Iris pigment epithelial cell (primary cell): ENCODE data around the gene DARS1.
"Not testable (repeated sequence)": the region's sequence is repeated elsewhere in the genome, so short reads cannot be mapped to it uniquely, and the experiment has no call there.

Source experiments
- DNase-seq: peaks from one replicate; pipeline ENCODE4 v3.0.0-alpha.2; 2011; ENCODE audit warnings: low read depth

Gene DARS1

DNA sequence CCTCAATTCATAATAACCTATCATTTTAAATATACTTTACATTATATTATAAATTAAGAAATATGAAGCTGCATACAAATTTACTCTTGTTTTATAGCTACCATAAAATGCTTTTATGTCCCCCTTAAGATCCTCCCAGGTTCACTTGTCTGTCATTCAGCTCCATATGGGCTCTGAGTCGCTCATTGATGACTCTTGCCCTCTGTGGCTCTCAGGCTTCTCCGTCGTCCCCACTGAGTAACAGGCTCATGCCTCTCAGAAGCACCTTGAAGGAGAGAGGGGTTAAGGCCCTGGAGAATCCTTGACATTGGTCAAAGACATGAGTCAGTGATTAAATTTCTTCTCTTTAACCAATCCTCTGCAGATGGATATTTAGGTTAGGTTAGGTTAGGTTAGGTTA, 103.0 kb downstream of the DARS1 start:
- no peak for DNase-seq

GRCh38 chr2:135876770-135877169, 108.7 kb downstream of the DARS1 start:
- not testable (repeated sequence) for DNase-seq

DNA sequence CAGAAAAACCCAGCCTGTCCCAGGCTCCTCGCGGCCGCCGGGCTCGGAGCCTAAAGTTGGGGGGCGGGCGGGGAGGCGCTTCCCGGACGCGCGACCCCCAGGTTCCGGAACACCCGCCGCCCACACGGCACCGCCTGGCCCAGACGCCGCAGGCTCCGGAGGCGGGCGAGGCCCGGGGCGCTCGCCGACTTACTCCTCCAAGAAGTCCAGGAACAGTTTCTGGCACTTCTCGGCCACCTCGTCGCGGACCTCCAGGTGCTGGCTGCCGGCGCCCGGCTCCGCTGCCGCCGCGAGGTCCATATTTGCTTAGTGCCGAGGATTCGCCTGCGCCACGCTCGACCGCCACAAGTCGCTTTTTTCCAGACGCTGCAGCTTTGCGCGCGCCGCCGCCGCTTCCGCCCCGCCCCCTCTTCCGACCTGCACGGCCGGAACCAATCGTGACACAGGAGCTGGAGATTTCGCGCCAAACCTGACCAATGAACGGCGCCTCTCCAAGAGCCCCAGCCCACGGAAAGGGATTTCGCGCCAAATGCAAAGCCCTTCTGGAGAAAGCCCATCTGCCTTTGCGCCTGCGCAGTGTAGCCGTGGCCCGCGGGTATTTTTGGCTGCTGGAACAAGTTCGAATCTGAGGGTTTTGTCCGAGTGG, 109.2 kb downstream of the DARS1 start, which contains the start of gene MCM6:
MCM6 (minus strand) TSS at position 378 of the 646 bp plus-strand sequence; CDS start at position 300, 78 bp downstream.
- DNase-seq = peak; percentile 99

GRCh38 chr2:135875491-135876065, 109.8 kb downstream of the DARS1 start:
- DNase-seq = peak; percentile 65

- no peak for DNase-seq
Measured at GRCh38 chr2:135874777-135875365, 110.6 kb downstream of the DARS1 start.

GRCh38 chr2:135870571-135870970, 114.9 kb downstream of the DARS1 start:
- no peak for DNase-seq

DNA sequence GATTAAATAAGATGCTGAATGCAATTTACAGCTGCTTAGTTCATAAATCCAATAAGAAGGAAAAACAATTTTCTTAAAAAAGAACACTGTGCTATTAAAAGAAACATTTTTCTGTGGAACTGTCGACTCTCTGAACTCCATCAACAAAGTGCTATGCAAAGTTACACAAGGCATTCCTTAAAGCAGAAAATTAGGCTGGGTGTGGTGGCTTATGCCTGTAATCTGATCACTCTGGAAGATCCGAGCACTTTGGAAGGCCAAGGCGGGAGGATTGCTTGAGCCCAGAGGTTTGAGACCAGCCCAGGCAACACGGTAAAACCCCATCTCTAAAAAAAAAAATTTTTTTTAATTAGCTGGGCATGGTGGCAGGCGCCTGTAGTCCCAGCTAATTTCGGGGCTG, 122.2 kb downstream of the DARS1 start:
- DNase-seq = no peak

DNA sequence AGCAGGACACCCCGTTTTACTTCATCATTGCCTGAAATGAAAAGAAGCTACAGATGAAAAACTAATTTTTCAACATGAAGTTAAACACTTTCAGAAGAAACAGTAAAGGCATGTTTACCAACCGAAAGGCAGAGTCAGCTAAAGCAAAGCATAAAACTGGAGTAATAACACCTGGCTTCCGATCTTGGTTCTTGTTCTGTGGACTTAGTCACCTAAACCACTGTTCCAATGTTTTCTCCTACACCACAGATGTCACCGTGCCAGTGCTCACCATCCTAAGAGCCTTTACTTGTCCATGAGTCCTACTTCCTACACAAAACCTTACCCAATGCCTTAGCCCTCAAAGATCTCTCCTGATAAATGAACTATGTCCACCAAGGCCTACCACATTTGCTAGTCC, 122.7 kb downstream of the DARS1 start:
- DNase-seq = no peak
